Left cardiac atrium (tissue), 4 donors: ENCODE measurements around the gene AJAP1. TPM values are rescaled to one million over a fixed set of nuclear protein-coding genes. Genes with fewer than 3 reads are reported as not detected.

Source experiments
- ATAC-seq, 2 donors: fragments of 200-7000 bp; cut with Tn5 transposase; one replicate each; pipeline ENCODE4 v1.9.1; 2020; ENCODE audit warnings: mild to moderate bottlenecking in 2 of 2, moderate library complexity in 2 of 2
- DNase-seq: peaks from one replicate; pipeline ENCODE4 v3.0.0-alpha.2; 2020
- intact Hi-C, 2 donors: fragments of 100-400 bp; cut with DNase I; formaldehyde crosslinking; loops; one replicate each; pipeline versions ENCODE4 v1.14.1 to v1.15.1; 2022 to 2023
- total RNA-seq, 2 donors: library from RNA; stranded (reverse); fragmentation: NEBNext Ultra II Directional; extraction: Animal tissue kit (Norgen Biotek cat#: 25700); gene quantifications; one replicate each; pipeline ENCODE4 v1.2.1, GENCODE V29; 2021
- donor health status: DM: no; HTN: yes; CAD: no.
- donor health status: DM: no; HTN: yes; CAD: no; lungs with severe emphysema.
- donor health status: DM: yes; HTN: yes; CAD: no.
- donor health status: Dilated cardiomyopathy.

AJAP1 gene
- total RNA-seq, 2 donors from 2014 or later: 0.10 to 0.56 TPM

DNA sequence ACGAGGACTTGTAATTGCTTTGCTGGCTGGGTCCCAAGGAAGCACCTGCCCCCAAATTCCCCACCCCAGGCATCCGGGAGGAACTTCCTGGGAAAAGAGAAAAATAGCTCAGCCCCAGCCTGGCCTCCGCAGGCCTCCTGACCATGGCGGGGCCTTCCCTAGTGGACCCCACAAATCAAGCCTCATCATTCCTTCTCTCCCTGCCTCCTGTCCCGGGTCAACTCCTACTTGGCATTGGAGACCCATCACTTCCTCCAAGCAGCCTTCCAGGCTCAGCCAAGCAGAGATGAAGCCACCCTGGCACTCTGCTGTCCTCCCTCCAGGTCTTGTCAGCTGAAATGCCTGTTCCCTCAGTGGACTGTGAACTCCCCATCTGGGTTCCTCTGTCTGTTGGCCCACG is 38.0 kb downstream of the AJAP1 start:
- DNase-seq (no peak), ATAC-seq (no peak)
- intact Hi-C loops: no loop called here

DNA sequence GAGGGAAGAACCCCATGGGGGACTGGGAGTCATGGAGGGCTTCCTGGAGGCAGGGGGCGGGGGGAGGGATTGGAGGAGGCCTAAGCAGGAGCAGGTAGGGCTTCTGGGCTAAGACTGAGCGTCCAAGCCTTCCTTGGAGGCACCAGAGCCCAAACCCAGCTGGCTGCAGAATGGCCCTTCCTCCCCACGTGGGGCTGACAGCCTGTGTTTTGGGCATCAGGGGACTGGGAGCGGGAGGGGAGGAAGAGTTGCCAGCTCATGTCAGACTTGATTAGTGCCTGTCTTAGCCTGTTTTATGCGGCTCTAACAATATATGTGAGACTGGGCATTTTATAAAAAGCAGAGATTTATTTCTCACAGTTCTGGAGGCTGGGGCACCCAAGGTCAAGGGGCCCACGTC is 38.9 kb downstream of the AJAP1 start:
- intact Hi-C loops: no loop called here
- DNase-seq: no peak

DNA sequence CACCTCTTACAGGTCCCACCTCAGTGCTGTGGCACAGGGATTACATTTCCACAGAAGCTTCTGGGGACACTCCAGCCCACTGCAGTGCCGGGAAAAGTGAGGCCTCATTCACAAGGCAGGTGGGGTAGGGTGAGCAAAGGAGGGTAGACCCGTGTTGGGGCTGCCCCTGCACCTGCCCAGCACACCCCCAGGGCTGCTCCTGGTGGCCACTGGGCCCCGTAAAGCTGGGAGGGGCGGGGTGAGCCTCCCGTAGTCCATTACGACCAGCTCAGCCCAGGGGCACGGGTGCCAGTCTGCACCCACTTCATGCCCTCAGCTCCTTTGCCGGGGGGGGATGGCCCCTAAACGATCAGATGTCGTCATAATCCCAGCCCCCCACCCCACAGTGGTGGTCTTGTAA is 39.5 kb downstream of the AJAP1 start:
- ATAC-seq (no peak), DNase-seq (no peak)
- intact Hi-C loops: no loop called here

More for the DNA sequence above, 38.9 kb downstream of the AJAP1 start:
- no peak for ATAC-seq

DNA sequence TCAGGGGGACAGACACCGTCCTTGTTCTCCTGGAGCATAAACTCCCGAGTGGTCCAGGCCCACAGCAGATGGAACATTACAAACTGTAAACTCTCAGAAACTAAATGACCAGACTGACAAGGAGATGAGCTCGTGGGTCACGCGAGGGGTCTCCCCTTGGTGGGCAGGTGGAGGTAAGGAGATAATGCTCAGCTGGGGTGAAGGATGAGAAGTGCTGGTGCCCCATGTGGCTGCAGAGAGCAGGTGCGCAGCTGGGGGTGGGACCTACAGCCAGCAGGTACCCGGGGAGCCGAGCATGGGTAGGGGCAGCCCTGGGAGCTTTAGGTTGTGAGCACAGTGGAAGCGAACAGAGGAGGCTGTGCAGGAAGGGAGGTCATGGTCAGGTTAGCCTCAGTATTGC is 40.1 kb downstream of the AJAP1 start:
- intact Hi-C loops: no loop called here
- ATAC-seq: no peak
- no peak for DNase-seq

DNA sequence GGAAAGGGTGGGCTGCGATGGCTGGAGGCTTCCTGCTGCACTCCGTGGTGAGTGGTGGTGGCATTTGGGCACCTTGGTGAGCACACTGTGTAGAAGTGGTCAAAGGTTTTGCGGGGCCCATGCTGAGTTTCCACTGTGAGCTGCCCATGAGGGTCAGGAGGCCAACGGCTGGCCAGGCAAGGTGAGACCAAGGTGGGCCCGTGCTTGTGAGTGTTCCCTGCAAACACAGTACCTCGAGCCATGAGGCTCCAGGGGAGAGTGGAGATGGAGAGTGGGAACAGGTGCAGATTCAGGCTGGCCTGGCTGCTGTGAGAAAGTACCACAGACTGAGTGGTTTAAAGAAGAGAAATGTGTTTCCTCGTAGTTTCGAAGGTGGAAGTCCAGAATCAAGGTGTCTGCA is 40.8 kb downstream of the AJAP1 start:
- intact Hi-C loops: no loop called here
- ATAC-seq (no peak), DNase-seq (no peak)

DNA sequence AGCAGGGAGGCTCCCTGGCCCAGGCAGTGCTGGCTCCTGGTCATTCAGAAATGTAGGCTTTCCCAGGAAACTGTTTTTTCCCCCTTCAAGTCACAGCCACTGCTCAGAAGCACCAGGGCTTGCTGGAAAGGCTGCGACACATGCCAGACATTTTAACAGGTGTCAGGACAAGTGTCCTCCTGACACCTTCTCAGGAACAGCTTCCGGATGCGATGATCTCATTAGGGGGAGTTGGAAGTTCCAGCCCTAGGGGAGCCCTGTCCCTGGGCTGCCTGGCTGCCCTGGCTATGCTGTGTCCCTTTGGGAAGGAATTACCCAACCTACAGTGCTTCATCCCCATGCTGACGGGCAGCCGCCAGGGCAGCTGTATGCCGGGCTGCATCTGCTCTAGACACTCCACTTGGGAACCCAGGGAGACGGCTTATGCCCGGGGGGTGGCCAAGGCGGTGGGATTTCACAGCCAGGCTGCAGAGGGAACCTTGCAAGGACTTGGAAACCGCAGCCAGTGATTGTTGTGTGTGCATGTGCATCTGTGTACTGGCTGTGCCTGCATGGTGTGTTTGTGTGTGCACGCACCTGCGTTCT is 41.8 kb downstream of the AJAP1 start:
- no peak for DNase-seq

DNA sequence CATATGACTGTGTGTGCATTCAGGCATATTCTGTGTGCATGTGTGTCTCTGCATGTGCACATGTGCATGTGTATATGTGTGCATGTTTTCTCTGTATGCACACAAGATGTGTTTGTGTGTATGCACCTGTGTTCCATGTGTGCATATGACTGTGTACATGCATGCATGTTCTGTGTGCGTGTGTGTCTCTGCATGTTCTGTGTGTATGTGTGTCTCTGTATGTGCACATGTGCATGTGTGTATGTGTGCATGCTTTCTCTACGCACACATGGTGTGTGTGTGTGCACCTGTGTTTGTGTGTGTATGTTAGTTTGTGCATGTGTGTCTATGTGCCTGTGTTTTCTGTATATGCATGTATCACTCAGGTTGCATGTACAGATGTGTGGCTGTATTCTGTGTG is 42.3 kb downstream of the AJAP1 start:
- DNase-seq (no peak), ATAC-seq (no peak)
- intact Hi-C loops: no loop called here

More for the DNA sequence above, 41.8 kb downstream of the AJAP1 start:
- intact Hi-C loops: no loop called here
- no peak for ATAC-seq

DNA sequence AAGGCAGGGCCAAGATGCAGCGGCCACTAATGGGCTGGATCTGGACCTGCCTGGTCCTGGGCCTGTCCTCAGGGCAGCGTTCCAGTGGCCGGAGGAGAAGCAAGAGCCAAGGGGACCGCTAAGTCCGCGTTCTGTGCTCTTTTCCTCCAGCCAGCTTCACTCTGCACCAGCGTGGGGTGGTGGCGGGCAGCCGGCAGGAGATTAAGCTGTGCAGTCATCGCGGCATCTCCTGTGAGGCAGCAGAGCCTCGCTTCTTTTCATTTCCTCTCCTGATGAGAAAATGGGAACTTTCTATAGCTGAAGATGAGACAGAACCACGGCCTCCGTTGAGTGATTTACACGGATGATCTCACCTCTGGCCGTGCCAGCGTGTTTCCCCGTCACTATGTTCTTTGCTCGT is 43.4 kb downstream of the AJAP1 start:
- no peak for DNase-seq
- intact Hi-C loops: no loop called here
- ATAC-seq: no peak

DNA sequence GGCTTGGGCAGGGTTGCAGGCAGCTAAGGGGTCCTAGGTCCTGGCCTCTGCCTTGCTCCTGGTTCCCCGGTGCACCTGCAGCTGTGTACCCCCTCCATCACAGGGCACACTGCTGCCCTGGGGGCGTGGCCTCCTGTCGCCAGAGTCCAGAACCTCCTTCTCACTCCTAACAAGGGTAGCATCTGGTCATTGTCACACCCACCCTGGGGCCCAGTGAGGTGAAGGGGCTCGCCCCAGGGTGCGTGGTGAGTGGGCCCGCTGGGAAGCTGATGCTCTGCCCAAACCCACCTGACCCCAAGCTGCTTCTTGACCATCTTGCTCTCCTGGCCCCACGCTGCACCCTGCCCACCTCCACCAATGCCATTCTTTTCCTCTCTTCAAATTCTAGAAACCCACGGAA is 44.5 kb downstream of the AJAP1 start:
- intact Hi-C loops: no loop called here
- DNase-seq (no peak), ATAC-seq (no peak)

DNA sequence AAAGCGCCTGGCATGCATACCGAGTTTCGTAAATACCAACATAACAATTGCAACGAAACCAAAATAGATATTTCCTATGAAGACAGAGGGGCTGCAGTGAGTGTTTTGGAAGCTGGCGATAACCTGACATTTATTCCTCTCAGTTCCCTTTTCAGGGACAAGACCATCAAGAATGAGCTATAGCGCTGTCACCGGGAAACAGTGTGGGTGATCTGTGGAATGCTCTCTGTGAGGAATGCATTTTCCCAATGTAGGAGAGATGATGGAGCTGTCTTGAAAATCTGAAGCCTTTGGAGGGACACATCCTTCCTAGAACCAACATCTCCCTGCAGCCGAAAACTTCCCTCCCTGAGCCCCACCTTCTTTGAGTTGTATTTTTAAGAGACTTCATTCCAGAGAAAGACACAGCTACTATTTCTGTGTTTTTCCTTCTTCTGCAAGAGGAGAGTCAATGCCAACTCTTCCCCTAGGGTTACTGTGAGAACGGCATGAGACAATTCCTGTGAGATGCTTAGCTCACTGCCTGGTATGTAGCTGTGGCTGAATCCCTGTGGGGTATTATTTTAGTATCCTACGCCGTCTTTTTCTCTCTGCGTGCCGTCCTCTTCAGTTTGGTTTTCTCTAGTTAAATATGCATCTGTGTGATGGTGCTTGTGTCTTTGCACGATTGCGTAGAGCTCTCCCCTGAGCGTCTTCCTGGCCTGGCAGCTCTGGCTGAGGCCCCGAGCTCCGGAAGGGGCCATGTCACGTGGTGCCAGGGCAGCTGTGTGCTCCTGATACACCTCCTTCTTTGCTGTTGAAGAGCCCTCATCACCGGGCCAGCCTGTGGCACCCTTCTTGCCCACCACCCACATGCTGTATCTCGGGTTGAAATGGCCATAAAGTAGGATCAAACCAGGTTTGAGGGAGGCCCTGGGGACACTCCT is 45.2 kb downstream of the AJAP1 start:
- DNase-seq (no peak), ATAC-seq (no peak)
- intact Hi-C loops: no loop called here

DNA sequence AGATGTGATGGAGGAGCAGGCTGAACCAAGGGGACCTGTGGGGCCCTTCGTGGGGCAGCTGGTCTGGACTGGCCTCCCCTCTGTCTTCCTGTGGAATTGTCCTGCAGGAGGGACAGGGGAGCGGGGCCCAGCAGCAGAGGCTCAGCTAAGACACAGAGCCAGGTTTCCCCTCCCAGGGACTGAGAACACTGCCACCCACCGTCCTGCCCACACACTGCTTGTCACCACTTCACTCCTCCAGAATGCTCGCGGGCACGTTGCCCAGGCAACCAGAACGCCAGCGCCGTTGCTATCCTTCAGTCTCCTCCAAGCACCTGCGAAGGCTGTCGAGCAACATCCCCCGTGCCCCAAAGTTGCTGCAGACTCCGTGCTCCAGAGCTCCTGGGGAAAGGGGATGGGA is 46.4 kb downstream of the AJAP1 start:
- intact Hi-C loops: no loop called here
- no peak for ATAC-seq
- DNase-seq: no peak

DNA sequence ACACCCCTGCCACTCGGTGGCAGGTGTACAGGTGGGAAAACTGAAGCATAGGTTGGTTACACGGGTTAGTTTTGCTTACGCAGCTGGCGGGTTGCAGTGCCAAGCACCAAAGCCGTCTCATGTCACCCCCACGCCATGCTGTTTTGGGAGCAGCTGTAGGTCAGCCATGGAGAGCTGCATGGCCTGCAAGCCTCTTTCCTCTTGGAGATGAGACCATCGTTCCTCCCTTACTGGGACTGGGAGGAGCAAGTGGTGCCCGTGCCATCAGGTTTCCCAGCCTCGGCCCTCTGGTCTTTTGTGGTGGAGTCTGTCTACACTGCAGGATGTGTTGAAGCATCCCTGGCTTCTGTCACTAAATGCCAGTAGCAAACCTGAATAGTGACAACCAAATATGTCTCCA is 46.9 kb downstream of the AJAP1 start:
- intact Hi-C loops: no loop called here
- ATAC-seq (no peak), DNase-seq (no peak)

DNA sequence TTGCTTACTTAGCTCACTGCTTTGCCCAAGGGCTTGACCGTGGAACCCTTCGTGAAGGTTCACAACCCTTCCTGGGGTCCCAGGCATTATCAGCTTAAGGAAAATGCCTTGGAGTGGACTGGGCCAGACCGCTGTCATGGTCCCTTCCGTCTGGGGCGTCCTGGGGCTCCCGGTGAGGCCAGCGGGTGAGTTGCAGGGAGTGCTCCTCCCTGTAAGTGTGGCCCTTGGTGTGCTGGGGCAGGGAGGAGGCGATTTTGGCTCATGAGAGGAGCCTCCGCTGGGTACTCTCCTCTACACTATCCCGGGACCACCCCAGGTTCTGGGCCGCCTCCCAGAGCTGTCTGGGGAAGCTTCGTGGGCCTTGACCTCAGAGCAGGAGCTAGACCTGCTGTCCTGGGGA is 48.1 kb downstream of the AJAP1 start:
- DNase-seq: no peak
- intact Hi-C loops: no loop called here
- ATAC-seq: no peak

DNA sequence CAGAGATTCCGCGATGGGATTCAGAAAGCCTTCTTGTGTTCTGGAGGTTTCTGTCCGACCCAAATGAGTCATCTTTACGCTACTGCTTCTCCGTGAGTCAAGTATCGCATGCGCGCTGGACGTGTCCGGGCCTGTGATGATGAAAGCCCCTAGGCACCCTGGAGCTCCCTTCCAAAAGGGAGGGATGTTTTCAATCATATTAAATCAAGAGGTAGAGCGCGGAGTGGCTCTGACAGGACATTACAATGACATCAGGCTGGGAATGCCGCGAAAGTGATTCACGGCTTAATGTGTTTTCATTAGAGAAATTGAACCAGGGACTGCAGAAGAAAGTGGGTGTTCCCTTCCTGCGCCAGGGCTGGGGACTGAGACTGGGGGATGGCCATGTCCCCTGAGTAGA is 48.5 kb downstream of the AJAP1 start:
- intact Hi-C loops: no loop called here
- ATAC-seq (no peak), DNase-seq (no peak)

DNA sequence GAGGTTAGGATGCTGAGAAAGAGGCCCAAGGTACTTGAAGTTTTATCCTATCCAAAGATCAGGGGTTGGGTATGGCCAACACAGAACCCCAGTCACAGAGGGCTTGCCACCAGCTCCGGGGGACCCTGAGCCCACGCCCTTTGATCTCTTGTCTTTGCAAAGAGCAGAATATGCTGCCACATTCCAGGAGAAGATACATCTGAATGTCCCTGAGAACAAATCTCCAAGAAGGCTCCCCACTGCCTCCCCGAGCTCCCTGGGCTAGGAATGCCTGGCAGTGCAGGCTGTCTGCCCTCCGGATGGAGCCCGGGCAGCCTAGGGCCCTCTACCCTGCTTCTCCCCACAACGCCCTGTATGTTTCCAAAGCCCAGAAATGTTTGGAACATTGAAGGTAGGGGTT is 49.2 kb downstream of the AJAP1 start:
- intact Hi-C loops: no loop called here

DNA sequence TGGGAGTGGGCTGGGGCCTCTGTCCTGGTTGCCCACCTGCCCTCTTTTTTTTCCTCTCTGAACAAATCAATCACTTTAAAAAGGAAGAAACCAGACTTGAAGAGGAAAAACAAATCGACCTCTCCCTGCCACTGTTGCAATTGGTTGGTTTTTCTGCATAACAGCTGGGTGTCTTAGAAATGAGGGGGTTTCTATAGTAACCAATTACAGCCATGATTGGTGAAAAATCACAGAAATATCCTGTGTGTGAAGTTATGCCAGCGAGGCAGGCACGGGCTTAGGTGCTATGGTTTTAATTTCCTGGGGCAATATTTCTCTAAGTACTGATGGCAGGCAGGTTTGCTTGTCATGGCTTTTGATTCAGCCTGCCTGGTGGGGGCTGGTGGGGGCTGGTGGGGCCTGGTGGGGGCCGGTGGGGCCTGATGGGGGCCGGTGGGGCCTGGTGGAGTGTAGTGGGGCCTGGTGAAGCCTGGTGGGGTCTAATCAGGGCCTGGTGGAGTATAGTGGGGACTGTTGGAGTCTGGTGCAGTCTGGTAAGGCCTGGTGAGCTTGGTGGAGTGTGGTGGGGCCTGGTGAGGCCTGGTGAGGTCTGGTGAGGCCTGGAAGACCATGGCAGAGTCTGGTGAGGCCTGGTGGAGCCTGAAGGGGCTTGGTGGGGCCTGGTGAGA is 54.6 kb downstream of the AJAP1 start:
- no peak for DNase-seq
- intact Hi-C loops: no loop called here
- no peak for ATAC-seq

More for the DNA sequence above, 49.2 kb downstream of the AJAP1 start:
- no peak for ATAC-seq
- no peak for DNase-seq

DNA sequence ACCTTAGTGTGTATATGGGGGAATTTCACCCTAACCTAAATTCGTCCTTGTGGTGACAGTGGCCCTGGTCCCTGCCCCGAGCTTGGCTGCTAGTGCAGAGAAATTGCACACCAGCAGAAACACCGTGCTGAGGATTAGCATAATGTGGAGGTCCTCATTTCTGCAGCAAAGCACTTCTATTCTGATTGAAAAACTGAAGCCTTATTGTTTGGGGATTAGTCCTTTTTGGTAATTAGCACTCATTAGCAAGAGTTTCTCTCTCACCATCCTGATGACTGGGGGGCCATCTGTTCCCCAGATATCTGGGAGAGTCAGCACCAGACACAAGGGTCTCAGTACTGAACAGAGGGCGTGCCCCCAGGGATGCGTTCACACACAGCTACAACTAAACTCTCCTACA is 55.2 kb downstream of the AJAP1 start:
- no peak for ATAC-seq
- intact Hi-C loops: no loop called here
- no peak for DNase-seq

DNA sequence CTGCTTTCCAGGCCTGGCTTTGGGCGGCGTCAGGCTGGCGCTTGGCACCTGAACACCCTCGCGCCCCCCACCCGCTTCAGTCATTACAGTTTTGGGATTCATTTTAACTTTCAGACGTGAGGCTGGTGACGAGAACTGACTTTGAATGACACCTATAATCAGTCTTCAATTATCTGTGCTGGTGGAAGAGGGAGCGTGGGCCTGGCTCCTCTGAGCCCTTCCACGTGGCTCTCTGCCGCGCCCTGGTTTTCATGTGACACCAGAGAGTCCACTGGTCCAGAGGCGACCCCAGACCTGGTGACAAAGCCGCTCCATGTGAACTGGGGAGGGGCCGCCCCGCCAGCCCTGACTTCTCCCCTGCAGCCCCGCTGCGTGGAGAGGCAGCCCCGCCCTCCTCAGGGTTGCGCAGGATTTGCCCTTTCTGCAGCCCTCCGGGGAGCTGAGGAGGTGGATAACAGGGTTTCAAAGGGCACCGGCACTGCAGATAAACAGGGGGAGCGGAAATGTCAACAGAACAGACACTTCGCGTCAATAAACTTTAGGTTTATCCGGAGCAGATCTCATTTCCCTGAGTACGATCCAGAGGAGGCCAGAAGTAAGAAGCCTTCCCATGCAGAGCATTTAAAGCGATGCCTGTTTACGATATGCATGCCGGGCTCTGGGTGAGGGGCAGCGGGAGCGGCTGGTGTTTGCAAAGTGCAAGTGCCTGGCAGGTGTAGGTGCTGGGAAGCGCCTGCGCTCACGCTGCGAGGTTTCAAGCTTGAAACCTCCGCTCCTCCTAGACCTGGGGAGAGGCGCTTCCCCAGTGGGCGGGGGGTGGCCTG is 56.4 kb downstream of the AJAP1 start:
- DNase-seq: no peak
- ATAC-seq: no peak
- intact Hi-C loops: no loop called here

DNA sequence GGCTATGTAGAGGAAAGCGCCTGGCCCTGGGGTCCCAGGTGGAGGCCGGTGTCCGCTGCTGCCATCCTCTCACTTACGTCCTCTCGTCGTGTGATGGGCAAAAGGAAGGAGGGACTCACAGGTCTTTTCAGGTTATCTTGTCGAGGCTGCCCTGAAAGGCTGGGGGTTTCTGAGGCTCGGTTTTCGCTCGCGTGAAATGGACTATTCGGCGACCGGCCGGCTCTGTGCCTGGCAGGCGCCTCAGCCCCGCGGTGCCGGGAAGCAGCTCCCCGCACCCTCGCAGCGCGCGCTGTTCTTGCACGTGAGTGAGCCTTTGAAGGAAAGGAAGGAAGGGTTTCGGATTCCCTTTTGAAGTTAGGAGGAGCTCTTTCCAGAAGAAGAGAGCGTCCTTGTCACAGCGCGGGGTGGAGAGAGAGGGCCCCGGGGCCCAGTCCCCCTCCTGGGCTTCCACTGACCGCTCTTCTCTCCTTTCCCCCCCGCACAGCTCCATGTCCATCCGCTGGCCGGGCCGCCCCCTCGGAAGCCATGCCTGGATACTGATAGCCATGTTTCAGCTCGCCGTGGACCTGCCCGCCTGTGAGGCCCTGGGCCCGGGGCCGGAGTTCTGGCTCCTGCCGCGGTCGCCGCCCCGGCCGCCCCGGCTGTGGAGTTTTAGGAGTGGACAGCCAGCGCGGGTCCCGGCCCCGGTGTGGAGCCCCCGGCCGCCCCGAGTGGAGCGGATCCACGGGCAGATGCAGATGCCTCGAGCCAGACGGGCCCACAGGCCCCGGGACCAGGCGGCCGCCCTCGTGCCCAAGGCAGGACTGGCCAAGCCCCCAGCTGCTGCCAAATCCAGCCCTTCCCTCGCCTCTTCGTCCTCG is 57.2 kb downstream of the AJAP1 start:
- intact Hi-C loops: no loop called here
- DNase-seq (no peak), ATAC-seq (no peak)
